NOMO-1 (cell line): ENCODE measurements around the gene LAIR1.
"Not testable (repeated sequence)": the region's sequence is repeated elsewhere in the genome, so short reads cannot be mapped to it uniquely, and the experiment has no call there.

Experiments
- DNase-seq, 2 experiments: peaks; one replicate each; lab custom pipeline; 2025; ENCODE audit not compliant: unreplicated experiment in 2 of 2; lab: John Stamatoyannopoulos, UW

LAIR1 gene

GRCh38 chr19:54376610-54377285 is 12.0 kb upstream of the LAIR1 start:
- DNase-seq = peak in 1 of 2 experiments; percentile 10

- peak in 1 of 2 experiments; percentile 50 for DNase-seq
These were observed 10.6 kb upstream of the LAIR1 start for GRCh38 chr19:54375181-54375938.

- peak; percentile 83 to 86 for DNase-seq
These were observed 9.3 kb upstream of the LAIR1 start for GRCh38 chr19:54373781-54374631.

GRCh38 chr19:54371453-54371852 is 6.7 kb upstream of the LAIR1 start:
- not testable (repeated sequence) for DNase-seq

- DNase-seq = peak in 1 of 2 experiments; percentile 17
These were observed 5.7 kb upstream of the LAIR1 start for GRCh38 chr19:54370434-54370796.

GRCh38 chr19:54369688-54370433 is 5.1 kb upstream of the LAIR1 start:
- DNase-seq = peak in 1 of 2 experiments; percentile 15

- peak; percentile 32 to 39 for DNase-seq
These were observed 4.5 kb upstream of the LAIR1 start for GRCh38 chr19:54369082-54369687.

- no peak for DNase-seq
These were observed 2.1 kb upstream of the LAIR1 start for GRCh38 chr19:54366811-54367210.

GRCh38 chr19:54365798-54366197 is 1.1 kb upstream of the LAIR1 start:
- DNase-seq = not testable (repeated sequence)

GRCh38 chr19:54361680-54362422 is 2.9 kb downstream of the LAIR1 start:
- peak in 1 of 2 experiments; percentile 66 for DNase-seq

- not testable (repeated sequence) for DNase-seq
These were observed 5.4 kb downstream of the LAIR1 start for GRCh38 chr19:54359149-54359820.

- no peak for DNase-seq
These were observed 7.3 kb downstream of the LAIR1 start for GRCh38 chr19:54357381-54357780.

GRCh38 chr19:54356444-54357056 is 8.2 kb downstream of the LAIR1 start:
- no peak for DNase-seq

GRCh38 chr19:54355675-54356074 is 9.1 kb downstream of the LAIR1 start:
- DNase-seq = no peak

GRCh38 chr19:54354761-54355160 is 10.0 kb downstream of the LAIR1 start:
- no peak for DNase-seq

GRCh38 chr19:54352546-54352945 is 12.2 kb downstream of the LAIR1 start:
- DNase-seq = peak in 1 of 2 experiments; percentile 44

GRCh38 chr19:54352041-54352440 is 12.7 kb downstream of the LAIR1 start:
- no peak for DNase-seq

- DNase-seq = no peak
These were observed 13.3 kb downstream of the LAIR1 start for GRCh38 chr19:54351474-54351873.
